Ishikawa (cell line): ENCODE measurements around the gene RASSF4.

ENCODE experiments used
- CEBPB ChIP-seq: IDR thresholded peaks from 2 replicates; pipeline ENCODE4 v1.6.1; 2012
- CREB1 ChIP-seq: IDR thresholded peaks from 2 replicates; pipeline ENCODE4 v1.6.1; 2012; ENCODE audit warnings: low read depth
- EGR1 ChIP-seq: IDR thresholded peaks from 2 replicates; pipeline ENCODE4 v1.6.1; 2012
- EP300 ChIP-seq: IDR thresholded peaks from 2 replicates; pipeline ENCODE4 v1.6.1; 2012; ENCODE audit warnings: borderline replicate concordance
- FOXM1 ChIP-seq: IDR thresholded peaks from 2 replicates; pipeline ENCODE4 v1.6.1; 2012; ENCODE audit warnings: low read depth, borderline replicate concordance
- NFIC ChIP-seq: IDR thresholded peaks from 2 replicates; pipeline ENCODE4 v1.6.1; 2012
- RAD21 ChIP-seq: IDR thresholded peaks from 2 replicates; pipeline ENCODE4 v1.6.1; 2012; ENCODE audit warnings: low read depth
- TAF1 ChIP-seq: IDR thresholded peaks from 2 replicates; pipeline ENCODE4 v1.6.1; 2012; ENCODE audit warnings: low read depth, mild to moderate bottlenecking
- TCF12 ChIP-seq: IDR thresholded peaks from 2 replicates; pipeline ENCODE4 v1.6.1; 2012; ENCODE audit warnings: low read depth
- TEAD4 ChIP-seq: IDR thresholded peaks from 2 replicates; pipeline ENCODE4 v1.6.1; 2012
- YY1 ChIP-seq: IDR thresholded peaks from 2 replicates; pipeline ENCODE4 v1.6.1; 2012; ENCODE audit warnings: low read depth
- ZBTB7A ChIP-seq: IDR thresholded peaks from 2 replicates; pipeline ENCODE4 v1.6.1; 2012; ENCODE audit warnings: low read depth
- TF ChIP-seq, protein P1 (sequence below): IDR thresholded peaks from 2 replicates; pipeline ENCODE4 v1.6.1; 2012
- TF ChIP-seq, protein P2 (sequence below): IDR thresholded peaks from 2 replicates; pipeline ENCODE4 v1.6.1; 2012; ENCODE audit warnings: low read depth, mild to moderate bottlenecking
- TF ChIP-seq, protein P3 (sequence below): IDR thresholded peaks from 2 replicates; pipeline ENCODE4 v1.6.1; 2012

RASSF4 gene

DNA sequence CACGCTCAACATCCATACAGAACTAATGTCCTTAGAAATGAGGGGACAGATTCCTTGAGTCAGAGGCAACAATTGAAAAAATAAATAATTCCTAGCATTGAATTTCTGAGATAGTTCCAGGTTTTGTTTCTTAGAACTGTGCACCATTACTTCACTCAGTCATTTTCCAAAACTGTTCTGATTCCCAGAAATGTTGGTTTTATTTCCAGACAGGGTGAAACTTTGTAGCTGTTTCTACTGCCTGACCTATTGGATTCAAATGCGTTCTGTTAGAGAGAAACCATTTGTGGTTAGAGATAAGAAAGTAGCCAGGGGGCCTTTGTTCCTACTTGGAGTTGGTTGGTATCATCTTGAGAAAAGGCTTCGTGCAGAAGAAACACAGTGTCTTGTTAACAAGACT lies 27.1 kb downstream of the RASSF4 start:
- TF ChIP-seq ZBTB7A = no peak
- no peak for TF ChIP-seq FOXM1
- no peak for TF ChIP-seq EP300
- TF ChIP-seq, protein P1, sequence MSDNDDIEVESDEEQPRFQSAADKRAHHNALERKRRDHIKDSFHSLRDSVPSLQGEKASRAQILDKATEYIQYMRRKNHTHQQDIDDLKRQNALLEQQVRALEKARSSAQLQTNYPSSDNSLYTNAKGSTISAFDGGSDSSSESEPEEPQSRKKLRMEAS = no peak
- TF ChIP-seq TAF1 = no peak
- TF ChIP-seq, protein P2, sequence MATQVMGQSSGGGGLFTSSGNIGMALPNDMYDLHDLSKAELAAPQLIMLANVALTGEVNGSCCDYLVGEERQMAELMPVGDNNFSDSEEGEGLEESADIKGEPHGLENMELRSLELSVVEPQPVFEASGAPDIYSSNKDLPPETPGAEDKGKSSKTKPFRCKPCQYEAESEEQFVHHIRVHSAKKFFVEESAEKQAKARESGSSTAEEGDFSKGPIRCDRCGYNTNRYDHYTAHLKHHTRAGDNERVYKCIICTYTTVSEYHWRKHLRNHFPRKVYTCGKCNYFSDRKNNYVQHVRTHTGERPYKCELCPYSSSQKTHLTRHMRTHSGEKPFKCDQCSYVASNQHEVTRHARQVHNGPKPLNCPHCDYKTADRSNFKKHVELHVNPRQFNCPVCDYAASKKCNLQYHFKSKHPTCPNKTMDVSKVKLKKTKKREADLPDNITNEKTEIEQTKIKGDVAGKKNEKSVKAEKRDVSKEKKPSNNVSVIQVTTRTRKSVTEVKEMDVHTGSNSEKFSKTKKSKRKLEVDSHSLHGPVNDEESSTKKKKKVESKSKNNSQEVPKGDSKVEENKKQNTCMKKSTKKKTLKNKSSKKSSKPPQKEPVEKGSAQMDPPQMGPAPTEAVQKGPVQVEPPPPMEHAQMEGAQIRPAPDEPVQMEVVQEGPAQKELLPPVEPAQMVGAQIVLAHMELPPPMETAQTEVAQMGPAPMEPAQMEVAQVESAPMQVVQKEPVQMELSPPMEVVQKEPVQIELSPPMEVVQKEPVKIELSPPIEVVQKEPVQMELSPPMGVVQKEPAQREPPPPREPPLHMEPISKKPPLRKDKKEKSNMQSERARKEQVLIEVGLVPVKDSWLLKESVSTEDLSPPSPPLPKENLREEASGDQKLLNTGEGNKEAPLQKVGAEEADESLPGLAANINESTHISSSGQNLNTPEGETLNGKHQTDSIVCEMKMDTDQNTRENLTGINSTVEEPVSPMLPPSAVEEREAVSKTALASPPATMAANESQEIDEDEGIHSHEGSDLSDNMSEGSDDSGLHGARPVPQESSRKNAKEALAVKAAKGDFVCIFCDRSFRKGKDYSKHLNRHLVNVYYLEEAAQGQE = no peak
- TF ChIP-seq, protein P3, sequence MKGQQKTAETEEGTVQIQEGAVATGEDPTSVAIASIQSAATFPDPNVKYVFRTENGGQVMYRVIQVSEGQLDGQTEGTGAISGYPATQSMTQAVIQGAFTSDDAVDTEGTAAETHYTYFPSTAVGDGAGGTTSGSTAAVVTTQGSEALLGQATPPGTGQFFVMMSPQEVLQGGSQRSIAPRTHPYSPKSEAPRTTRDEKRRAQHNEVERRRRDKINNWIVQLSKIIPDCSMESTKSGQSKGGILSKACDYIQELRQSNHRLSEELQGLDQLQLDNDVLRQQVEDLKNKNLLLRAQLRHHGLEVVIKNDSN = no peak
- TF ChIP-seq EGR1 = no peak
- no peak for TF ChIP-seq RAD21
- TF ChIP-seq CREB1 = no peak
- no peak for TF ChIP-seq TCF12
- TF ChIP-seq NFIC = no peak
- no peak for TF ChIP-seq CEBPB
- no peak for TF ChIP-seq TEAD4
- TF ChIP-seq YY1 = no peak

GRCh38 chr10:44988957-44989585 lies 29.5 kb downstream of the RASSF4 start:
- TF ChIP-seq CEBPB (no peak), TEAD4 (no peak), ZBTB7A (no peak), EP300 (no peak), EGR1 (no peak), TCF12 (no peak), RAD21 (no peak), NFIC (no peak), CREB1 (no peak), FOXM1 (no peak), TAF1 (no peak), YY1 (no peak)
- TF ChIP-seq, protein P1 = no peak
- TF ChIP-seq, protein P3 = no peak
- TF ChIP-seq, protein P2 = no peak

- TF ChIP-seq CEBPB (no peak), TAF1 (no peak), YY1 (no peak), CREB1 (no peak), RAD21 (no peak), EP300 (no peak), TEAD4 (no peak), EGR1 (no peak), TCF12 (no peak), ZBTB7A (no peak), FOXM1 (no peak), NFIC (no peak)
- TF ChIP-seq, protein P3 = no peak
- TF ChIP-seq, protein P2 = no peak
- TF ChIP-seq, protein P1 = no peak
Observed at GRCh38 chr10:44989597-44990301, 30.1 kb downstream of the RASSF4 start.
